Natural killer cell (primary cell): Measurements from ENCODE around the gene ELP4. TPM values are rescaled to one million over a fixed set of nuclear protein-coding genes. Genes with fewer than 3 reads are reported as not detected.
A peak's percentile ranks its signal among the peaks of the same experiment; 100 is the strongest.

Experiments
- ATAC-seq, 3 donors: fragments of 150-1000 bp in 2 of 3; fragments of 200-7000 bp in 1 of 3; cut with Tn5 transposase; 1 replicate in 1 of 3; 2 replicates in 2 of 3; pipeline ENCODE4 v1.10.0; 2021; ENCODE audit warnings: mild to moderate bottlenecking in 2 of 3, moderate library complexity in 2 of 3
- DNase-seq, 2 donors: peaks; one replicate each; pipeline versions ENCODE4 v3.0.0 to v3.0.0-alpha.2; 2013 to 2021; ENCODE audit warnings: mixed read lengths in 1 of 2
- H3K27ac ChIP-seq: one replicate; pipeline ENCODE4 v1.5.1; 2013; ENCODE audit warnings: mild to moderate bottlenecking, low read length
- H3K27me3 ChIP-seq: one replicate; pipeline ENCODE4 v1.6.1; 2013; ENCODE audit warnings: low read length; ENCODE audit not compliant: control insufficient read depth, insufficient read depth
- H3K36me3 ChIP-seq: one replicate; pipeline ENCODE4 v1.6.1; 2013; ENCODE audit warnings: low read length; ENCODE audit not compliant: control insufficient read depth, insufficient read depth
- H3K4me1 ChIP-seq: one replicate; pipeline ENCODE4 v1.6.1; 2013; ENCODE audit warnings: low read length; ENCODE audit not compliant: control insufficient read depth, insufficient read depth
- H3K4me3 ChIP-seq: one replicate; pipeline ENCODE4 v1.5.1; 2013; ENCODE audit warnings: low read length
- H3K9me3 ChIP-seq: one replicate; pipeline ENCODE4 v1.6.1; 2013; ENCODE audit warnings: low read length; ENCODE audit not compliant: control insufficient read depth, insufficient read depth
- H3K27ac Mint-ChIP-seq, 2 donors: one replicate each; pipeline ENCODE4 v1.8.0; 2022; ENCODE audit warnings: mild to moderate bottlenecking in 2 of 2, mixed read lengths in 2 of 2, moderate library complexity in 1 of 2
- H3K27me3 Mint-ChIP-seq, 2 donors: one replicate each; pipeline ENCODE4 v1.8.0; 2022; ENCODE audit warnings: low read depth in 2 of 2, mixed read lengths in 2 of 2
- H3K36me3 Mint-ChIP-seq: one replicate; pipeline ENCODE4 v1.8.0; 2022; ENCODE audit warnings: mixed read lengths
- H3K4me1 Mint-ChIP-seq, 2 donors: one replicate each; pipeline ENCODE4 v1.8.0; 2022; ENCODE audit warnings: mixed read lengths in 2 of 2
- H3K4me3 Mint-ChIP-seq: one replicate; pipeline ENCODE4 v1.8.0; 2022; ENCODE audit warnings: mild to moderate bottlenecking, moderate library complexity, mixed read lengths
- H3K9me3 Mint-ChIP-seq, 2 donors: one replicate each; pipeline ENCODE4 v1.8.0; 2022; ENCODE audit warnings: mixed read lengths in 2 of 2
- CTCF ChIP-seq: fragments of 200-600 bp; IDR thresholded peaks from one replicate; pipeline ENCODE4 v1.8.0; 2022; ENCODE audit warnings: antibody characterized with exemption
- WGBS: methylation state at CpG from one replicate; pipeline ENCODE4 v1.1.7; 2013; ENCODE audit warnings: missing lambda C conversion rate; ENCODE audit not compliant: insufficient coverage; 5-methylcytosine and 5-hydroxymethylcytosine counted together
- intact Hi-C: fragments of 100-400 bp; cut with micrococcal nuclease; formaldehyde crosslinking; loops from one replicate; pipeline ENCODE4 v1.14.2; 2022
- total RNA-seq, 4 donors: library from RNA; stranded (reverse); fragments of 120-200 nt in 1 of 4; gene quantifications; one replicate each; pipeline versions ENCODE4 v1.2.3 to v1.2.4, GENCODE V29; 2013 to 2022

Gene ELP4
- total RNA-seq, 3 donors from 2014 or later (not counting 1 experiment from before 2014, with no cell fraction given), result 22.8 to 29.6 (median 23.4) TPM

GRCh38 chr11:31800398-31801265, 291.1 kb downstream of the ELP4 start:
- no peak for DNase-seq
- peaks cover 26 to 45% of the 10 kb centered on the region in 2 donors for H3K4me1 Mint-ChIP-seq
- H3K27me3 Mint-ChIP-seq, result peaks cover 79 to 85% of the 10 kb centered on the region in 2 donors
- intact Hi-C loops, result no loop called here
- peaks cover 45% of the 10 kb centered on the region for H3K36me3 Mint-ChIP-seq
- Histone ChIP-seq H3K9me3 (peaks cover 15% of the 10 kb centered on the region), H3K4me1 (peaks cover 32% of the 10 kb centered on the region), H3K27me3 (peaks cover 60% of the 10 kb centered on the region), H3K27ac (no peak overlapping the region), H3K36me3 (no peaks in the 10 kb centered on the region), H3K4me3 (no peak overlapping the region)
- no peak overlapping the region for H3K27ac Mint-ChIP-seq
- WGBS, result 13% methylated on average over 22 of the region's 23 CpGs
- no peak overlapping the region for H3K4me3 Mint-ChIP-seq
- no peak for ATAC-seq
- H3K9me3 Mint-ChIP-seq, result peaks cover 3 to 5% of the 10 kb centered on the region in 2 donors
- no peak for TF ChIP-seq CTCF

GRCh38 chr11:31801298-31801702, 291.7 kb downstream of the ELP4 start:
- Mint-ChIP-seq H3K27me3 (peaks cover 73 to 78% of the 10 kb centered on the region in 2 donors), H3K27ac (no peak overlapping the region), H3K4me3 (peak overlapping the region; percentile 28), H3K9me3 (peaks cover 3 to 5% of the 10 kb centered on the region in 2 donors), H3K36me3 (peaks cover 45% of the 10 kb centered on the region), H3K4me1 (peaks cover 26 to 45% of the 10 kb centered on the region in 2 donors)
- intact Hi-C loops, result no loop called here
- Histone ChIP-seq H3K27ac (no peak overlapping the region), H3K9me3 (peaks cover 15% of the 10 kb centered on the region), H3K27me3 (peaks cover 65% of the 10 kb centered on the region), H3K36me3 (no peaks in the 10 kb centered on the region), H3K4me3 (no peak overlapping the region), H3K4me1 (peaks cover 32% of the 10 kb centered on the region)
- ATAC-seq, result no peak
- TF ChIP-seq CTCF, result no peak
- no peak for DNase-seq
- WGBS, result 19% methylated on average over 9 of the region's 9 CpGs

GRCh38 chr11:31802000-31802551, 292.5 kb downstream of the ELP4 start:
- TF ChIP-seq CTCF, result no peak
- H3K9me3 ChIP-seq, result peaks cover 16% of the 10 kb centered on the region
- no peak overlapping the region for H3K27ac ChIP-seq
- ATAC-seq (no peak), DNase-seq (no peak)
- WGBS, result 15% methylated on average over 2 of the region's 6 CpGs
- Mint-ChIP-seq H3K4me1 (peaks cover 26 to 45% of the 10 kb centered on the region in 2 donors), H3K4me3 (peak overlapping the region; percentile 53), H3K9me3 (peaks cover 3 to 5% of the 10 kb centered on the region in 2 donors), H3K27ac (no peak overlapping the region), H3K36me3 (peaks cover 52% of the 10 kb centered on the region), H3K27me3 (peaks cover 72 to 78% of the 10 kb centered on the region in 2 donors)
- no peak overlapping the region for H3K4me3 ChIP-seq
- no peaks in the 10 kb centered on the region for H3K36me3 ChIP-seq
- H3K4me1 ChIP-seq, result peaks cover 32% of the 10 kb centered on the region
- peaks cover 73% of the 10 kb centered on the region for H3K27me3 ChIP-seq
- intact Hi-C loops, result no loop called here
